NCI-H1417 (cell line): Measurements from ENCODE around the gene INHBE.
"Not testable (repeated sequence)": the region's sequence is repeated elsewhere in the genome, so short reads cannot be mapped to it uniquely, and the experiment has no call there.

Experiments
- DNase-seq, 3 experiments: peaks; one replicate each; lab custom pipeline; 2025; lab: John Stamatoyannopoulos, UW

The INHBE gene

GRCh38 chr12:57476162-57476992, 21.3 kb downstream of the INHBE start:
- peak in 2 of 3 experiments; percentile 54 to 62 for DNase-seq

- DNase-seq, result no peak
Measured at GRCh38 chr12:57476993-57477709, 22.0 kb downstream of the INHBE start.

GRCh38 chr12:57477710-57478681, 22.9 kb downstream of the INHBE start:
- DNase-seq, result no peak

- no peak for DNase-seq
Measured at GRCh38 chr12:57479043-57479375, 23.9 kb downstream of the INHBE start.

GRCh38 chr12:57479376-57480115, 24.4 kb downstream of the INHBE start, which contains the start of gene ARHGAP9:
Gene ARHGAP9, minus strand, starts transcription at chr12:57479866. Its CDS starts 460 bp downstream, at chr12:57479406.
- no peak for DNase-seq

- no peak for DNase-seq
Measured at GRCh38 chr12:57481671-57482070, 26.6 kb downstream of the INHBE start.

- DNase-seq, result no peak
Measured at GRCh38 chr12:57483466-57483865, 28.4 kb downstream of the INHBE start.

- no peak for DNase-seq
Measured at GRCh38 chr12:57485695-57486094, 30.6 kb downstream of the INHBE start.

- no peak for DNase-seq
Measured at GRCh38 chr12:57487055-57487596, 32.0 kb downstream of the INHBE start.

GRCh38 chr12:57487597-57488401, 32.7 kb downstream of the INHBE start, which contains the start of gene MARS1:
Gene MARS1, plus strand, starts transcription at chr12:57488068. Its CDS starts 23 bp downstream, at chr12:57488091.
- peak; percentile 95 to 99 (median 99) for DNase-seq

GRCh38 chr12:57488402-57489156, 33.5 kb downstream of the INHBE start:
- peak in 1 of 3 experiments; percentile 53 for DNase-seq

- no peak for DNase-seq
Measured at GRCh38 chr12:57489157-57489641, 34.1 kb downstream of the INHBE start.

GRCh38 chr12:57490126-57490525, 35.0 kb downstream of the INHBE start:
- DNase-seq, result no peak

GRCh38 chr12:57491393-57492280, 36.5 kb downstream of the INHBE start:
- DNase-seq, result no peak

- not testable (repeated sequence) for DNase-seq
Measured at GRCh38 chr12:57495051-57495701, 40.1 kb downstream of the INHBE start.

GRCh38 chr12:57496822-57497221, 41.7 kb downstream of the INHBE start:
- peak in 1 of 3 experiments; percentile 80 for DNase-seq
